Jurkat, Clone E6-1 (cell line): ENCODE results near the gene EDEM1. TPM values are rescaled to one million over a fixed set of nuclear protein-coding genes. Genes with fewer than 3 reads are reported as not detected.
A peak's percentile ranks its signal among the peaks of the same experiment; 100 is the strongest.
"Not testable (repeated sequence)": the region's sequence is repeated elsewhere in the genome, so short reads cannot be mapped to it uniquely, and the experiment has no call there.

Source experiments
- DNase-seq: peaks from one replicate; pipeline ENCODE4 v3.0.0-alpha.2; 2011; ENCODE audit warnings: low read depth, low spot score
- H3K4me3 ChIP-seq: 2 replicates; pipeline ENCODE4 v1.5.1; 2011; ENCODE audit warnings: mild to moderate bottlenecking, low read length, control low read depth, moderate library complexity
- polyA plus RNA-seq: library from polyadenylated mRNA; unstranded; fragments of >200 nt; gene quantifications from one replicate; pipeline ENCODE4 v1.2.1, GENCODE V29; 2012; ENCODE audit warnings: missing spikeins; ENCODE audit not compliant: insufficient read length, insufficient read depth

Gene EDEM1
- polyA plus RNA-seq: 26.4 TPM

GRCh38 chr3:5187156-5187919, at the start of gene EDEM1:
Gene EDEM1 (plus strand): TSS chr3:5187707. CDS start chr3:5187806, 99 bp downstream.
- peak within 1 kb of the TSS; percentile 92 for H3K4me3 ChIP-seq
- DNase-seq: peak; percentile 89

- H3K4me3 ChIP-seq: no peak overlapping the region
- DNase-seq: no peak
Measured at GRCh38 chr3:5138214-5138981, 49.1 kb upstream of the EDEM1 start.

- DNase-seq: no peak
- H3K4me3 ChIP-seq: no peak overlapping the region
Measured at GRCh38 chr3:5140230-5140621, 47.3 kb upstream of the EDEM1 start.

GRCh38 chr3:5140839-5141238, 46.7 kb upstream of the EDEM1 start:
- no peak for DNase-seq
- H3K4me3 ChIP-seq: no peak overlapping the region

- no peak for DNase-seq
- H3K4me3 ChIP-seq: no peak overlapping the region
Measured at GRCh38 chr3:5141760-5142159, 45.7 kb upstream of the EDEM1 start.

GRCh38 chr3:5143464-5143863, 44.0 kb upstream of the EDEM1 start:
- DNase-seq: no peak
- H3K4me3 ChIP-seq: no peak overlapping the region

- H3K4me3 ChIP-seq: no peak overlapping the region
- DNase-seq: no peak
Measured at GRCh38 chr3:5144316-5144994, 43.1 kb upstream of the EDEM1 start.

GRCh38 chr3:5145120-5145519, 42.4 kb upstream of the EDEM1 start:
- no peak for DNase-seq
- no peak overlapping the region for H3K4me3 ChIP-seq

- not testable (repeated sequence) for DNase-seq, H3K4me3 ChIP-seq
Measured at GRCh38 chr3:5147152-5147551, 40.4 kb upstream of the EDEM1 start.

- no peak overlapping the region for H3K4me3 ChIP-seq
- no peak for DNase-seq
Measured at GRCh38 chr3:5149306-5149880, 38.1 kb upstream of the EDEM1 start.

GRCh38 chr3:5151586-5151985, 35.9 kb upstream of the EDEM1 start:
- no peak for DNase-seq
- no peak overlapping the region for H3K4me3 ChIP-seq

- no peak for DNase-seq
- H3K4me3 ChIP-seq: no peak overlapping the region
Measured at GRCh38 chr3:5153074-5153473, 34.4 kb upstream of the EDEM1 start.

GRCh38 chr3:5155241-5155640, 32.3 kb upstream of the EDEM1 start:
- DNase-seq: no peak
- H3K4me3 ChIP-seq: no peak overlapping the region

- no peak overlapping the region for H3K4me3 ChIP-seq
- DNase-seq: no peak
Measured at GRCh38 chr3:5160321-5160720, 27.2 kb upstream of the EDEM1 start.

GRCh38 chr3:5160940-5161858, 26.3 kb upstream of the EDEM1 start:
- DNase-seq: no peak

GRCh38 chr3:5162102-5162501, 25.4 kb upstream of the EDEM1 start:
- no peak for DNase-seq
- no peak overlapping the region for H3K4me3 ChIP-seq

More at GRCh38 chr3:5160940-5161858, 26.3 kb upstream of the EDEM1 start:
- H3K4me3 ChIP-seq: no peak overlapping the region

- no peak overlapping the region for H3K4me3 ChIP-seq
- no peak for DNase-seq
Measured at GRCh38 chr3:5165698-5166097, 21.8 kb upstream of the EDEM1 start.

- no peak for DNase-seq
- H3K4me3 ChIP-seq: no peak overlapping the region
Measured at GRCh38 chr3:5166846-5167245, 20.7 kb upstream of the EDEM1 start.

- DNase-seq: no peak
- H3K4me3 ChIP-seq: no peak overlapping the region
Measured at GRCh38 chr3:5168110-5168509, 19.4 kb upstream of the EDEM1 start.
